Gastroesophageal sphincter (tissue), 4 donors: ENCODE measurements around the gene PSMC1. TPM values are rescaled to one million over a fixed set of nuclear protein-coding genes. Genes with fewer than 3 reads are reported as not detected.

ENCODE experiments used
- ATAC-seq: fragments of 150-250 bp; one replicate; pipeline ENCODE4 v1.9.1; 2016; ENCODE audit warnings: mild to moderate bottlenecking, moderate library complexity
- H3K27ac ChIP-seq, 4 donors: fragments of 200-600 bp; sonication (generic) in 3 of 4; 1 replicate in 3 of 4; 2 replicates in 1 of 4; pipeline ENCODE4 v1.5.1; 2016 to 2019
- H3K27me3 ChIP-seq: fragments of 200-600 bp; sonication (generic); one replicate; pipeline ENCODE4 v1.5.1; 2019
- H3K36me3 ChIP-seq, 2 donors: fragments of 200-600 bp; sonication (generic); one replicate each; pipeline ENCODE4 v1.5.1; 2019; ENCODE audit warnings: control low read depth in 1 of 2
- H3K4me1 ChIP-seq, 3 donors: fragments of 200-600 bp; sonication (generic); 1 replicate in 2 of 3; 2 replicates in 1 of 3; pipeline ENCODE4 v1.5.1; 2016 to 2019; ENCODE audit warnings: control low read depth in 2 of 3
- H3K4me3 ChIP-seq, 2 donors: fragments of 200-600 bp; sonication (generic); one replicate each; pipeline ENCODE4 v1.5.1; 2019; ENCODE audit warnings: mild to moderate bottlenecking in 1 of 2, moderate library complexity in 1 of 2
- H3K9me3 ChIP-seq, 3 donors: fragments of 200-600 bp; sonication (generic); one replicate each; pipeline ENCODE4 v1.5.1; 2017 to 2019; ENCODE audit warnings: control low read depth in 2 of 3
- EP300 ChIP-seq: sonication (generic); formaldehyde crosslinking; IDR thresholded peaks from one replicate; pipeline ENCODE4 v1.6.1; 2017; ENCODE audit warnings: antibody characterized with exemption, mild to moderate bottlenecking
- POLR2A ChIP-seq, 2 donors: fragments of 450-650 bp; IDR thresholded peaks; one replicate each; pipeline ENCODE4 v1.6.1; 2017; ENCODE audit warnings: antibody characterized with exemption in 2 of 2, mild to moderate bottlenecking in 2 of 2, moderate library complexity in 1 of 2
- POLR2AphosphoS5 ChIP-seq: sonication (generic); formaldehyde crosslinking; IDR thresholded peaks from one replicate; pipeline ENCODE4 v1.6.1; 2017; ENCODE audit warnings: antibody characterized with exemption
- WGBS, 2 donors: methylation state at CpG; one replicate each; pipeline ENCODE4 v1.1.5; 2018; ENCODE audit warnings: low coverage in 1 of 2; 5-methylcytosine and 5-hydroxymethylcytosine counted together
- total RNA-seq, 4 donors: library from RNA; depleted of rRNA; stranded (reverse); fragments of >200 nt; gene quantifications; one replicate each; pipeline ENCODE4 v1.1.0, GENCODE V29; 2016
- TF ChIP-seq, protein P1 (sequence below), 4 experiments: fragments of 200-600 bp in 2 of 4; fragments of 450-650 bp in 2 of 4; sonication (generic) in 1 of 4; IDR thresholded peaks; one replicate each; pipeline ENCODE4 v1.5.1; 2017 to 2019; ENCODE audit warnings: antibody characterized with exemption in 4 of 4, mild to moderate bottlenecking in 2 of 4, moderate library complexity in 2 of 4

The PSMC1 gene
- total RNA-seq, 4 donors from 2014 or later = 147 to 228 (median 150) TPM

DNA sequence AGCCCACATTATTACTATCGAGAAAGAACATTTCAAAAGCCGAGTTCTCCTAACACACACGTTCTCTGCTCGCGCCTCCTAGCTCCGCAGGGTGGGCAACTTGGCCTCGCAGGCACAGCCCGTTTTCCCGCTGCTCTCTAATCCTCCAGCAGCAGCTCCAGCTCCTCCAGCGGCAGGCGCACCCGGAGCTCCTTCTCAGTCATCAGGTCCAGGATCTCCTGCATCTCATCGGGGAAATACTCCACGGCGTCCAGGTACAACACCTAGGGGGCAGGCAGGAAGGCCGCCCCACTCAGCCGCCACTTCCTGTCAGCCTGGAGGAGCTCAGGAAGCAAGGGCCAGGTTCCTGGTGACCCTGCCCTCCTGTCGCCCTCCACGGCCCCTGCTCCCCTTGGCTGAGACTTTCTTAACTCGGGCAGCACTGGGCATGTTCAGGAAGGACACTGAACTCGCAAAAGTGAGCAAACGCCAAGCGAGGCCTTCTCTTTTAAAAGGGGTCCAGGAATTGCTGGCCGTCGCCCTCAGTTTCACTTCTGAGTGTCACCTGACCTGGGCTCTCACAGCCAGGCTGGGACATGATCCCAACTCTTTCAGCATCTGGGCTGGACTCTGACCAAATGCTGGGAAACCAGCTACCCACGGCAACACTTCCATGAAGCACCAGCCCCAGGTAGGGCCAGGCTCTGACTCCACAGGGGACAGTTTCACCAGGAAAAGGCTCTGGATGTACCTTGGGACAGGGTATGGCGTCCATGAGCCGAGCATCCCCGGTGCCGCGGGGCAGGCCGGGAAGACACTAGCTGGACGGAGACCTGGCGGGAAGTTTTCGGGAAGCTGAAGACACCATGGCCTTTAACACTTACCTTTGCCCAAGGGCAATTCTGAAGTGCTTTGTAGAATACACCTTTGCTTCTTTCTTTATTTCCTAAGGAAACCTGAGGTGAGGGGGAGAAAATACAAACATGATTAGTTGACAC is 22.1 kb downstream of the PSMC1 start:
- 88 to 94% methylated on average over 14 to 15 of the region's 35 CpGs for WGBS, 2 donors
- Histone ChIP-seq H3K4me3 (no peak overlapping the region), H3K27ac (no peak overlapping the region), H3K27me3 (no peaks in the 10 kb centered on the region), H3K4me1 (peaks cover 0 to 16% (median 6%) of the 10 kb centered on the region in 3 donors), H3K36me3 (peaks cover 0 to 96% of the 10 kb centered on the region in 2 donors), H3K9me3 (no peaks in the 10 kb centered on the region)
- no peak for ATAC-seq
- no peak for TF ChIP-seq EP300
- no peak for TF ChIP-seq POLR2A (IDR thresholded peaks at IDR 0.05)
- TF ChIP-seq, protein P1, sequence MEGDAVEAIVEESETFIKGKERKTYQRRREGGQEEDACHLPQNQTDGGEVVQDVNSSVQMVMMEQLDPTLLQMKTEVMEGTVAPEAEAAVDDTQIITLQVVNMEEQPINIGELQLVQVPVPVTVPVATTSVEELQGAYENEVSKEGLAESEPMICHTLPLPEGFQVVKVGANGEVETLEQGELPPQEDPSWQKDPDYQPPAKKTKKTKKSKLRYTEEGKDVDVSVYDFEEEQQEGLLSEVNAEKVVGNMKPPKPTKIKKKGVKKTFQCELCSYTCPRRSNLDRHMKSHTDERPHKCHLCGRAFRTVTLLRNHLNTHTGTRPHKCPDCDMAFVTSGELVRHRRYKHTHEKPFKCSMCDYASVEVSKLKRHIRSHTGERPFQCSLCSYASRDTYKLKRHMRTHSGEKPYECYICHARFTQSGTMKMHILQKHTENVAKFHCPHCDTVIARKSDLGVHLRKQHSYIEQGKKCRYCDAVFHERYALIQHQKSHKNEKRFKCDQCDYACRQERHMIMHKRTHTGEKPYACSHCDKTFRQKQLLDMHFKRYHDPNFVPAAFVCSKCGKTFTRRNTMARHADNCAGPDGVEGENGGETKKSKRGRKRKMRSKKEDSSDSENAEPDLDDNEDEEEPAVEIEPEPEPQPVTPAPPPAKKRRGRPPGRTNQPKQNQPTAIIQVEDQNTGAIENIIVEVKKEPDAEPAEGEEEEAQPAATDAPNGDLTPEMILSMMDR (IDR thresholded peaks at IDR 0.05) = no peak
- TF ChIP-seq POLR2AphosphoS5 = no peak

DNA sequence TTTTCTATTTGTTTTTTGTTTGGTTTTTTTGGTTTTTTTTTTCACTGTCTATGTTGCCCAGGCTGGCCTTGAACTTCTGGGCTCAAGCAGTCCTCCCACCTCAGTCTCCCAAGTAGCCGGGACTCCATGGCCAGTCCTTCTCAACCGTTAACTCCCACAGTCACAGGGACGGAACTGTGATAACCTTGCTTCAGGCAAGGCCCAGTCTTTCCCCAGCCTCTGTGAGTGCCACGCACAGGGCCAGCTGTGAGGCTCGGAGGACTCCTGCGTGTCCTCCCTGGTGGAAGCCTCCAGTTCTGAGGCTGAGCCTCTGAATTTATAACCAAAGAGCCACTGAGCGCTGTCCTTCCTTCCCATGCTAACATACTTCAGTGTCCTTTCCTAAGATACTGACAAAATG is 23.7 kb downstream of the PSMC1 start:
- WGBS, 2 donors = 90 to 100% methylated on average over 2 to 4 of the region's 7 CpGs
- H3K36me3 ChIP-seq = peaks cover 0 to 95% of the 10 kb centered on the region in 2 donors
- peaks cover 0 to 6% (median 0%) of the 10 kb centered on the region in 3 donors for H3K4me1 ChIP-seq
- H3K27ac ChIP-seq = no peak overlapping the region
- no peak for ATAC-seq
- no peaks in the 10 kb centered on the region for H3K9me3 ChIP-seq
- H3K4me3 ChIP-seq = no peak overlapping the region
- no peaks in the 10 kb centered on the region for H3K27me3 ChIP-seq
- TF ChIP-seq POLR2AphosphoS5 = no peak
- TF ChIP-seq, protein P1 (IDR thresholded peaks at IDR 0.05) = no peak

DNA sequence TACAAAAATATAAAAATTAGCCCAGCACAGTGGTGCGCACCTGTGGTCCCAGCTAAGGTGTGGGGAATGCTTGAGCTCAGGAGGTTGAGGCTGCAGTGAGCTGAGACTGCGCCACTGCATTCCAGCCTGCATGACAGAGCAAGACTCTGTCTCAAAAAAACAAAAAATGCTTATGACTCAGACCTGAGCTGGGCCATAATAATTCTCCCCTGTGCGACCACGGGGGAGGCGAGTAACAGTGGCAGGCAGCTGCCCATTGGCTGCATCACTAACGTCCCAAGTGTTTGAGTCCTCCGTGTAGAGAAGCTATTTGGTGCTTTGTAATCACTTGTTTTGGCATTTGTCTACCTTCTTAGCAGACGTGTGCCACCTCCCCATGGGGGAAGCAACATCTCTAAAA is 24.9 kb downstream of the PSMC1 start:
- H3K4me3 ChIP-seq = no peak overlapping the region
- TF ChIP-seq EP300 = no peak
- no peak for TF ChIP-seq POLR2A (IDR thresholded peaks at IDR 0.05)
- TF ChIP-seq, protein P1 (IDR thresholded peaks at IDR 0.05) = no peak
- TF ChIP-seq POLR2AphosphoS5 = no peak
- 64 to 78% methylated on average over 7 to 8 of the region's 8 CpGs for WGBS, 2 donors

DNA sequence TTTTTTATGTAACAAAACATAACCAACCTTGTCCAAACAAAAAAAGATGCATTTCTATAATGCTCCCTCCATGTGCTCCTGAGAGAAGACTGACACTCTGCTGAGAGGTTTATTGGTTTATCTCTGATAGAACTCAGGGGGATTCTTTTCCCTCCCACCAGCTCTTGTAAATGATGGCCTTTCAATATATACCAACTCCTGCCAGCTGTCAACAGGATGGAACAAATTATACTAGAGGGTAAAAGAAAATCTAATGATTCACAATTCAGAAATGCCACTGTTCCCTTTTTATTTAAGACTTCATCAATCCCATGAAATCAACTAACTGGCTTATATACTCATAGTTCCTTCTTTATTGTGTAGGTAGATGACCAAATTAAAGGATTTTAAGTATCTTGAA is 25.4 kb downstream of the PSMC1 start:
- no peaks in the 10 kb centered on the region for H3K4me1 ChIP-seq
- peaks cover 0 to 96% of the 10 kb centered on the region in 2 donors for H3K36me3 ChIP-seq
- H3K27ac ChIP-seq = no peak overlapping the region
- no peaks in the 10 kb centered on the region for H3K27me3 ChIP-seq
- no peak overlapping the region for H3K4me3 ChIP-seq
- H3K9me3 ChIP-seq = no peaks in the 10 kb centered on the region
- TF ChIP-seq POLR2AphosphoS5 = no peak
- TF ChIP-seq, protein P1 (IDR thresholded peaks at IDR 0.05) = no peak
- TF ChIP-seq POLR2A (IDR thresholded peaks at IDR 0.05) = no peak
- TF ChIP-seq EP300 = no peak
- ATAC-seq = no peak

More for the DNA sequence above, 24.9 kb downstream of the PSMC1 start:
- H3K4me1 ChIP-seq = no peaks in the 10 kb centered on the region
- no peak overlapping the region for H3K27ac ChIP-seq
- no peak for ATAC-seq
- H3K9me3 ChIP-seq = no peaks in the 10 kb centered on the region
- no peaks in the 10 kb centered on the region for H3K27me3 ChIP-seq
- peaks cover 0 to 96% of the 10 kb centered on the region in 2 donors for H3K36me3 ChIP-seq

DNA sequence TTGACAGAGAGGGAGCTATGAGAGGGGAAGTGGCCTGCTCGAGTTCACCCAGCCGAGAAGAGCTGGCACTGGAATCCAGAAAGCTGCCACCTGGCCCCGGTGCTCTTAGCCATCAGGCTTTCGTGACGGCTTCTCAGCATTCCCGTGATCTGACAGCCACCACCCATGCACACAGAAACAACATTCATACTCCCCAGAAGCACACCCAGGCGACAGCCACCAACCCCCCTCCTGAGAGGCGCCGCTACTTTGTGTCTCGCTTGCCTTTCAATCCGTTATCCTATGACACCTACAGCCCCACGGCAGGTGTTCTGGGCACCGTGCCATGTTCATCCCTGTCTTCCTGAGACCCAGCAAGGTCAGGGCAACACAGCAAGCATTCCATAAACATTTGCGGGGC is 31.4 kb downstream of the PSMC1 start:
- Histone ChIP-seq H3K36me3 (peaks cover 0 to 96% of the 10 kb centered on the region in 2 donors), H3K9me3 (no peaks in the 10 kb centered on the region), H3K4me1 (peaks cover 0 to 19% (median 0%) of the 10 kb centered on the region in 3 donors), H3K27me3 (no peaks in the 10 kb centered on the region), H3K27ac (no peak overlapping the region), H3K4me3 (no peak overlapping the region)
- ATAC-seq = no peak
- 70 to 74% methylated on average over 4 to 6 of the region's 14 CpGs for whole genome bisulfite sequencing, 2 donors
- TF ChIP-seq EP300 (no peak), POLR2A (IDR thresholded peaks at IDR 0.05) (no peak), POLR2AphosphoS5 (no peak)
- TF ChIP-seq, protein P1 (IDR thresholded peaks at IDR 0.05) = no peak
